Muscle of arm (tissue), 12 donors: Measurements from ENCODE around the gene CAMK2D. TPM values are rescaled to one million over a fixed set of nuclear protein-coding genes. Genes with fewer than 3 reads are reported as not detected.

ENCODE experiments used
- DNase-seq: peaks from one replicate; pipeline ENCODE4 v3.0.0-alpha.2; 2013
- polyA plus RNA-seq, 12 donors: library from polyadenylated mRNA; unstranded; fragments of 120-200 nt; gene quantifications; one replicate each; pipeline ENCODE4 v1.2.1, GENCODE V29; 2013; ENCODE audit not compliant: insufficient read length in 12 of 12

The CAMK2D gene
- polyA plus RNA-seq, 12 donors: 72.6 to 316 (median 190) TPM

GRCh38 chr4:113574636-113575103 lies 186.9 kb downstream of the CAMK2D start:
- peak; percentile 75 for DNase-seq

- DNase-seq: no peak
Observed at GRCh38 chr4:113572620-113573019, 188.9 kb downstream of the CAMK2D start.

GRCh38 chr4:113566015-113566795 lies 195.3 kb downstream of the CAMK2D start:
- no peak for DNase-seq

- no peak for DNase-seq
Observed at GRCh38 chr4:113565702-113566012, 195.9 kb downstream of the CAMK2D start.

- no peak for DNase-seq
Observed at GRCh38 chr4:113564493-113564892, 197.0 kb downstream of the CAMK2D start.

GRCh38 chr4:113563691-113564378 lies 197.7 kb downstream of the CAMK2D start:
- DNase-seq: no peak

GRCh38 chr4:113561758-113562157 lies 199.8 kb downstream of the CAMK2D start:
- DNase-seq: no peak

GRCh38 chr4:113561092-113561491 lies 200.4 kb downstream of the CAMK2D start:
- DNase-seq: no peak

- DNase-seq: no peak
Observed at GRCh38 chr4:113560579-113560978, 201.0 kb downstream of the CAMK2D start.

- DNase-seq: no peak
Observed at GRCh38 chr4:113559947-113560346, 201.6 kb downstream of the CAMK2D start.

- no peak for DNase-seq
Observed at GRCh38 chr4:113556382-113557134, 205.0 kb downstream of the CAMK2D start.

GRCh38 chr4:113555868-113556267 lies 205.7 kb downstream of the CAMK2D start:
- DNase-seq: no peak

- DNase-seq: no peak
Observed at GRCh38 chr4:113553082-113553481, 208.5 kb downstream of the CAMK2D start.

GRCh38 chr4:113550510-113550909 lies 211.0 kb downstream of the CAMK2D start:
- no peak for DNase-seq

- DNase-seq: no peak
Observed at GRCh38 chr4:113548303-113548702, 213.2 kb downstream of the CAMK2D start.

- peak; percentile 80 for DNase-seq
Observed at GRCh38 chr4:113547487-113548042, 214.0 kb downstream of the CAMK2D start.

- DNase-seq: no peak
Observed at GRCh38 chr4:113541933-113542332, 219.6 kb downstream of the CAMK2D start.

GRCh38 chr4:113540859-113541258 lies 220.7 kb downstream of the CAMK2D start:
- DNase-seq: peak; percentile 57

GRCh38 chr4:113539408-113539807 lies 222.1 kb downstream of the CAMK2D start:
- DNase-seq: no peak

- DNase-seq: peak; percentile 82
Observed at GRCh38 chr4:113537628-113538027, 223.9 kb downstream of the CAMK2D start.

- no peak for DNase-seq
Observed at GRCh38 chr4:113537203-113537602, 224.3 kb downstream of the CAMK2D start.

GRCh38 chr4:113534711-113535110 lies 226.8 kb downstream of the CAMK2D start:
- no peak for DNase-seq
